Measurements from ENCODE around the gene SLC49A3. TPM values are rescaled to one million over a fixed set of nuclear protein-coding genes. Genes with fewer than 3 reads are reported as not detected.
A peak's percentile ranks its signal among the peaks of the same experiment; 100 is the strongest.

Gene SLC49A3
- total and polyA plus RNA-seq, 2 of the 13 experiments (the other 11 are each of a cell fraction or from before 2014, with no cell fraction given), result 0.07 to 0.17 TPM

DNA sequence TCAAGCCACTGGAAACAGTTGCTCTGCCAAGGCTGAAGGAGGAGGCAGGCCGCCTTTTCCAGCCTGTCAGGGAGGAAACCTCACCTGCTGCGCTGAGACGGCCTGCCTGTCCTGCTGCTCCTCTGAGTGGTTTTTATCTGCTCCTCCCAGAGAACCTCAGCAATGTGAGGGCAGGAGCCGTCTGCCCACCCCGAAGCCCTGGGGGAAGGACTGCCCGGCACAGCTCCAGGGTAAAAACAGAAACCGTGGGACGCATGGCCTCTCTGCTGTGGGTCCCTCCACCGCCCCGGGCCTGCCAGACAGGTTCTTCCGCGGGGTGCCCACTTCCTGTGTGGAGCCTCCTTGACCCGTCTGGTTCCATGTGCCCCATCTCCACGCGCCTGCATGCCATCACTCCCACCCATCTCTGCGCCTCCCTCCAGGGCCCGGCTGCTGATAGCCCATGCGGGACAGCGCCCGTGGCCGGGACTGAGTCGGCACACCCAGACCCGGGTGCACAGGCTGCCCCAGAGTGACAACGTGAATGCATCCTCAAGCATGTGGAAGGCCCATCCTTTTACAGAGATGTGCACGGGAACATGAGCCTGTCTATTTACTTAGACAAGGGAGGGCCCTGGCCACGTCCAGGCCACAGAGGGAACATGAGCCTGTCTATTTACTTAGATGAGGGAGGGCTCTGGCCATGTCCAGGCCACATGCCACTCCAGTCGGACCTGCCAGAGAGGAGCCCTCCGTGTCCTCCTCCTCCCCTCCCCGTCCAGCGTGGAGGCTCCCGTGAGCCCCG is 4.0 kb upstream of the SLC49A3 start (continued):
- TF ChIP-seq, protein P1, sequence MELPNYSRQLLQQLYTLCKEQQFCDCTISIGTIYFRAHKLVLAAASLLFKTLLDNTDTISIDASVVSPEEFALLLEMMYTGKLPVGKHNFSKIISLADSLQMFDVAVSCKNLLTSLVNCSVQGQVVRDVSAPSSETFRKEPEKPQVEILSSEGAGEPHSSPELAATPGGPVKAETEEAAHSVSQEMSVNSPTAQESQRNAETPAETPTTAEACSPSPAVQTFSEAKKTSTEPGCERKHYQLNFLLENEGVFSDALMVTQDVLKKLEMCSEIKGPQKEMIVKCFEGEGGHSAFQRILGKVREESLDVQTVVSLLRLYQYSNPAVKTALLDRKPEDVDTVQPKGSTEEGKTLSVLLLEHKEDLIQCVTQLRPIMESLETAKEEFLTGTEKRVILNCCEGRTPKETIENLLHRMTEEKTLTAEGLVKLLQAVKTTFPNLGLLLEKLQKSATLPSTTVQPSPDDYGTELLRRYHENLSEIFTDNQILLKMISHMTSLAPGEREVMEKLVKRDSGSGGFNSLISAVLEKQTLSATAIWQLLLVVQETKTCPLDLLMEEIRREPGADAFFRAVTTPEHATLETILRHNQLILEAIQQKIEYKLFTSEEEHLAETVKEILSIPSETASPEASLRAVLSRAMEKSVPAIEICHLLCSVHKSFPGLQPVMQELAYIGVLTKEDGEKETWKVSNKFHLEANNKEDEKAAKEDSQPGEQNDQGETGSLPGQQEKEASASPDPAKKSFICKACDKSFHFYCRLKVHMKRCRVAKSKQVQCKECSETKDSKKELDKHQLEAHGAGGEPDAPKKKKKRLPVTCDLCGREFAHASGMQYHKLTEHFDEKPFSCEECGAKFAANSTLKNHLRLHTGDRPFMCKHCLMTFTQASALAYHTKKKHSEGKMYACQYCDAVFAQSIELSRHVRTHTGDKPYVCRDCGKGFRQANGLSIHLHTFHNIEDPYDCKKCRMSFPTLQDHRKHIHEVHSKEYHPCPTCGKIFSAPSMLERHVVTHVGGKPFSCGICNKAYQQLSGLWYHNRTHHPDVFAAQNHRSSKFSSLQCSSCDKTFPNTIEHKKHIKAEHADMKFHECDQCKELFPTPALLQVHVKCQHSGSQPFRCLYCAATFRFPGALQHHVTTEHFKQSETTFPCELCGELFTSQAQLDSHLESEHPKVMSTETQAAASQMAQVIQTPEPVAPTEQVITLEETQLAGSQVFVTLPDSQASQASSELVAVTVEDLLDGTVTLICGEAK (IDR thresholded peaks at IDR 0.05), result no peak
- TF ChIP-seq, protein P1 (CRISPR knock-in tag; IDR thresholded peaks at IDR 0.05), result no peak
- TF ChIP-seq NFIB (CRISPR knock-in tag; IDR thresholded peaks at IDR 0.05; ENCODE audit: borderline replicate concordance) (no peak), ATF7 (IDR thresholded peaks at IDR 0.05) (no peak), ATF7 (CRISPR knock-in tag; IDR thresholded peaks at IDR 0.05) (no peak)
- TF ChIP-seq, protein P2, sequence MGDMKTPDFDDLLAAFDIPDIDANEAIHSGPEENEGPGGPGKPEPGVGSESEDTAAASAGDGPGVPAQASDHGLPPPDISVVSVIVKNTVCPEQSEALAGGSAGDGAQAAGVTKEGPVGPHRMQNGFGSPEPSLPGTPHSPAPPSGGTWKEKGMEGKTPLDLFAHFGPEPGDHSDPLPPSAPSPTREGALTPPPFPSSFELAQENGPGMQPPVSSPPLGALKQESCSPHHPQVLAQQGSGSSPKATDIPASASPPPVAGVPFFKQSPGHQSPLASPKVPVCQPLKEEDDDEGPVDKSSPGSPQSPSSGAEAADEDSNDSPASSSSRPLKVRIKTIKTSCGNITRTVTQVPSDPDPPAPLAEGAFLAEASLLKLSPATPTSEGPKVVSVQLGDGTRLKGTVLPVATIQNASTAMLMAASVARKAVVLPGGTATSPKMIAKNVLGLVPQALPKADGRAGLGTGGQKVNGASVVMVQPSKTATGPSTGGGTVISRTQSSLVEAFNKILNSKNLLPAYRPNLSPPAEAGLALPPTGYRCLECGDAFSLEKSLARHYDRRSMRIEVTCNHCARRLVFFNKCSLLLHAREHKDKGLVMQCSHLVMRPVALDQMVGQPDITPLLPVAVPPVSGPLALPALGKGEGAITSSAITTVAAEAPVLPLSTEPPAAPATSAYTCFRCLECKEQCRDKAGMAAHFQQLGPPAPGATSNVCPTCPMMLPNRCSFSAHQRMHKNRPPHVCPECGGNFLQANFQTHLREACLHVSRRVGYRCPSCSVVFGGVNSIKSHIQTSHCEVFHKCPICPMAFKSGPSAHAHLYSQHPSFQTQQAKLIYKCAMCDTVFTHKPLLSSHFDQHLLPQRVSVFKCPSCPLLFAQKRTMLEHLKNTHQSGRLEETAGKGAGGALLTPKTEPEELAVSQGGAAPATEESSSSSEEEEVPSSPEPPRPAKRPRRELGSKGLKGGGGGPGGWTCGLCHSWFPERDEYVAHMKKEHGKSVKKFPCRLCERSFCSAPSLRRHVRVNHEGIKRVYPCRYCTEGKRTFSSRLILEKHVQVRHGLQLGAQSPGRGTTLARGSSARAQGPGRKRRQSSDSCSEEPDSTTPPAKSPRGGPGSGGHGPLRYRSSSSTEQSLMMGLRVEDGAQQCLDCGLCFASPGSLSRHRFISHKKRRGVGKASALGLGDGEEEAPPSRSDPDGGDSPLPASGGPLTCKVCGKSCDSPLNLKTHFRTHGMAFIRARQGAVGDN (CRISPR knock-in tag; IDR thresholded peaks at IDR 0.05), result peak; percentile 91
